Endodermal cell (in vitro differentiated cells): ENCODE results near the gene HYDIN. TPM values are rescaled to one million over a fixed set of nuclear protein-coding genes. Genes with fewer than 3 reads are reported as not detected.

Source experiments
- DNase-seq: peaks from one replicate; pipeline ENCODE4 v3.0.0-alpha.2; 2017
- H3K27ac ChIP-seq: 2 replicates; pipeline ENCODE4 v1.5.1; 2013; ENCODE audit warnings: mild to moderate bottlenecking, low read depth, low read length, moderate library complexity
- H3K27me3 ChIP-seq: 2 replicates; pipeline ENCODE4 v1.6.1; 2013; ENCODE audit warnings: mild to moderate bottlenecking, low read length, moderate library complexity; ENCODE audit not compliant: insufficient read depth, control insufficient read depth, poor library complexity, severe bottlenecking
- H3K36me3 ChIP-seq: 2 replicates; pipeline ENCODE4 v1.7.0; 2013; ENCODE audit warnings: mild to moderate bottlenecking, low read length, moderate library complexity; ENCODE audit not compliant: control insufficient read depth, insufficient read depth
- H3K4me1 ChIP-seq: one replicate; pipeline ENCODE4 v1.7.0; 2013; ENCODE audit warnings: low read length; ENCODE audit not compliant: control insufficient read depth, insufficient read depth
- H3K4me3 ChIP-seq: 2 replicates; pipeline ENCODE4 v1.5.1; 2013; ENCODE audit warnings: mild to moderate bottlenecking, low read length, moderate library complexity
- H3K9ac ChIP-seq: 2 replicates; pipeline ENCODE4 v1.6.1; 2013; ENCODE audit warnings: mild to moderate bottlenecking, low read length, moderate library complexity; ENCODE audit not compliant: poor library complexity, severe bottlenecking; ENCODE audit errors: extremely low read depth
- H3K9me3 ChIP-seq: 2 replicates; pipeline ENCODE4 v1.6.1; 2013; ENCODE audit warnings: mild to moderate bottlenecking, low read length, moderate library complexity; ENCODE audit not compliant: control insufficient read depth
- H3K27ac Mint-ChIP-seq: 2 replicates; pipeline ENCODE4 v1.8.0; 2020; ENCODE audit warnings: mixed read lengths
- H3K27me3 Mint-ChIP-seq: 2 replicates; pipeline ENCODE4 v1.8.0; 2021; ENCODE audit warnings: mild to moderate bottlenecking, mixed read lengths; ENCODE audit not compliant: insufficient read depth
- H3K36me3 Mint-ChIP-seq: 2 replicates; pipeline ENCODE4 v1.8.0; 2020; ENCODE audit warnings: low read depth, mixed read lengths
- H3K4me1 Mint-ChIP-seq: 2 replicates; pipeline ENCODE4 v1.8.0; 2020; ENCODE audit warnings: mixed read lengths
- H3K4me3 Mint-ChIP-seq: 2 replicates; pipeline ENCODE4 v1.8.0; 2020; ENCODE audit warnings: mild to moderate bottlenecking, moderate library complexity, mixed read lengths
- H3K9me3 Mint-ChIP-seq: 2 replicates; pipeline ENCODE4 v1.8.0; 2020; ENCODE audit warnings: mild to moderate bottlenecking, mixed read lengths
- WGBS, 2 experiments: methylation state at CpG; one replicate each; pipeline versions ENCODE4 v1.1.5 to v1.1.7; 2013; ENCODE audit warnings: missing lambda C conversion rate in 2 of 2, mixed read lengths in 1 of 2; ENCODE audit not compliant: insufficient coverage in 1 of 2, insufficient read length in 1 of 2; 5-methylcytosine and 5-hydroxymethylcytosine counted together
- total RNA-seq, 2 donors: library from RNA; stranded (reverse); fragmentation: NEBNext Ultra II Directional in 1 of 2; extraction: Animal tissue kit (Norgen Biotek cat#: 25700) in 1 of 2; gene quantifications; 2 replicates in 1 of 2; 3 replicates in 1 of 2; pipeline ENCODE4 v1.2.1, GENCODE V29; 2021
- TF ChIP-seq, protein P1 (sequence below): fragments of 200-600 bp; sonication (generic); conservative IDR thresholded peaks from 2 replicates; pipeline ENCODE4 v1.5.0; 2021; ENCODE audit warnings: antibody characterized with exemption, mild to moderate bottlenecking

HYDIN gene
- total RNA-seq, 2 donors from 2014 or later, result 6.4 to 7.7 TPM

DNA sequence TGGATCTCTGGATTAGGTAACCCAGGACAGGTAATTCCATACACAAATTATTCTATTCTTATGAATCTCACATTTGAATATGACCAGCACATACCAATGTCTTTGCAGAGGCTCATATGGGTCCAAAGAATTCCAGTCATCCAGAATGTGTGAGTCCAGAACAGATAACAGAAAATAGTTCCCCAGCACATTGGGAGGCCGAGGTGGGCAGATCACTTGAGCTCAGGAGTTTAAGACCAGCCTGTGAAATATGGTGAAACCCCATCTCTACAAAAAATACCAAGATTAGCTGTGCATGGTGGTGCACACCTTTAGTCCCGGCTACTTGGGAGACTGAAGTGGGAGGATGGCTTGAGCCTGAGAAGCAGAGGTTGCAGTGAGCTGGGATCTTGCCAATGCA is 26.9 kb downstream of the HYDIN start:
- peaks cover 10% of the 10 kb centered on the region for H3K9me3 ChIP-seq
- H3K36me3 Mint-ChIP-seq, result no peaks in the 10 kb centered on the region
- H3K9me3 Mint-ChIP-seq, result peaks cover 28% of the 10 kb centered on the region
- WGBS, 2 experiments, result 89 to 100% methylated on average over 1 to 2 of the region's 2 CpGs
- peaks cover 11% of the 10 kb centered on the region for H3K4me1 Mint-ChIP-seq
- no peak overlapping the region for H3K27ac ChIP-seq
- H3K4me3 ChIP-seq, result no peak overlapping the region
- H3K4me1 ChIP-seq, result peaks cover 2% of the 10 kb centered on the region
- TF ChIP-seq, protein P1, sequence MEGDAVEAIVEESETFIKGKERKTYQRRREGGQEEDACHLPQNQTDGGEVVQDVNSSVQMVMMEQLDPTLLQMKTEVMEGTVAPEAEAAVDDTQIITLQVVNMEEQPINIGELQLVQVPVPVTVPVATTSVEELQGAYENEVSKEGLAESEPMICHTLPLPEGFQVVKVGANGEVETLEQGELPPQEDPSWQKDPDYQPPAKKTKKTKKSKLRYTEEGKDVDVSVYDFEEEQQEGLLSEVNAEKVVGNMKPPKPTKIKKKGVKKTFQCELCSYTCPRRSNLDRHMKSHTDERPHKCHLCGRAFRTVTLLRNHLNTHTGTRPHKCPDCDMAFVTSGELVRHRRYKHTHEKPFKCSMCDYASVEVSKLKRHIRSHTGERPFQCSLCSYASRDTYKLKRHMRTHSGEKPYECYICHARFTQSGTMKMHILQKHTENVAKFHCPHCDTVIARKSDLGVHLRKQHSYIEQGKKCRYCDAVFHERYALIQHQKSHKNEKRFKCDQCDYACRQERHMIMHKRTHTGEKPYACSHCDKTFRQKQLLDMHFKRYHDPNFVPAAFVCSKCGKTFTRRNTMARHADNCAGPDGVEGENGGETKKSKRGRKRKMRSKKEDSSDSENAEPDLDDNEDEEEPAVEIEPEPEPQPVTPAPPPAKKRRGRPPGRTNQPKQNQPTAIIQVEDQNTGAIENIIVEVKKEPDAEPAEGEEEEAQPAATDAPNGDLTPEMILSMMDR, result no peak
- no peak overlapping the region for H3K9ac ChIP-seq
- H3K4me3 Mint-ChIP-seq, result no peak overlapping the region
- no peaks in the 10 kb centered on the region for H3K27me3 ChIP-seq
- peaks cover 13% of the 10 kb centered on the region for H3K27me3 Mint-ChIP-seq
- no peak for DNase-seq
- no peaks in the 10 kb centered on the region for H3K36me3 ChIP-seq
- no peak overlapping the region for H3K27ac Mint-ChIP-seq

DNA sequence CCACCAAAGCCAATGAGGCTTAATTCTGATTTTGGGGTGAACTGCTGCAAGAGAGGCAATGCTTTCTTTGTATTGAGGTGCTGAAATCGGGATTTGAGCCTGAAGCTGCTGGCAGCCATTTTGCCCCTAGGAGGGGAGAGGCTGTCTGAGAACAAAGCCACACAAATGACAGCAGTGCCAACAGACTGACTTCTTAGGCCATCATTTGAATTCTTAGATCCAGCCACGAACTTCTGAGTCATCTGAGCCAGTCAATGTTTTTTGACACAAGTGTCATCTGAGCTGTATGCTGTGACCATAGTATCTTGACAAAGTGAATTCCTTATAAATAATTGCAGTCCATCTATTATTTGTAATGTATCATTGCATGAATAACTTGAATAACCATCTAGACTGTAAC is 29.0 kb downstream of the HYDIN start:
- DNase-seq, result no peak
- H3K27me3 Mint-ChIP-seq, result peaks cover 6% of the 10 kb centered on the region
- TF ChIP-seq, protein P1, result no peak
- H3K9me3 Mint-ChIP-seq, result peaks cover 15% of the 10 kb centered on the region
- no peak overlapping the region for H3K9ac ChIP-seq
- no peak overlapping the region for H3K27ac ChIP-seq
- WGBS, 2 experiments, result 62 to 63% methylated on average over 1 to 2 of the region's 2 CpGs
- no peaks in the 10 kb centered on the region for H3K36me3 Mint-ChIP-seq
- H3K27ac Mint-ChIP-seq, result no peak overlapping the region
- H3K27me3 ChIP-seq, result no peaks in the 10 kb centered on the region
- H3K4me1 ChIP-seq, result peaks cover 2% of the 10 kb centered on the region
- no peak overlapping the region for H3K4me3 Mint-ChIP-seq
- H3K9me3 ChIP-seq, result peaks cover 10% of the 10 kb centered on the region
- peaks cover 11% of the 10 kb centered on the region for H3K4me1 Mint-ChIP-seq
- H3K4me3 ChIP-seq, result no peak overlapping the region
- H3K36me3 ChIP-seq, result no peaks in the 10 kb centered on the region

DNA sequence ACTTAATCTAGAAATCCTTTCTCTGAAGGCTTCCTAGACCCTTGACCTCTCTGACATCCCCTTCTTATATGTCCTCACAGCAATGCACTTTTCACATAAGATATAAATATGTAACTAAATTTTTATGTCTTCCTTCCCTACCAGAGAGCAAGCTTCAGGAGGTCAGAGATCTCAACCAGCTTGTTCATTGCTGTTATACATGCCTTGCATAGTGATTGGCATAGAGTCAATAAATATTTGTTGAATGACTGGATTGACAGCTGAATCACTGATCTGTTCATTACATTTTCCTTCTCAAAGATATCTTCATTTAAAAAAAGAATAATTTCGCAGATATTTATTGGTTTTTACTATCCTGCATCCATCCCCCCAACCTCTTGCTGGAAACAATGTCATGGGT is 29.5 kb downstream of the HYDIN start:
- no peaks in the 10 kb centered on the region for H3K36me3 Mint-ChIP-seq
- DNase-seq, result no peak
- Histone ChIP-seq H3K27me3 (no peaks in the 10 kb centered on the region), H3K9me3 (peaks cover 10% of the 10 kb centered on the region), H3K9ac (no peak overlapping the region), H3K4me3 (no peak overlapping the region), H3K36me3 (no peaks in the 10 kb centered on the region), H3K27ac (no peak overlapping the region), H3K4me1 (peaks cover 2% of the 10 kb centered on the region)
- H3K4me1 Mint-ChIP-seq, result peaks cover 14% of the 10 kb centered on the region
- H3K27me3 Mint-ChIP-seq, result peaks cover 4% of the 10 kb centered on the region
- no peak overlapping the region for H3K27ac Mint-ChIP-seq
- no peak overlapping the region for H3K4me3 Mint-ChIP-seq
- TF ChIP-seq, protein P1, result no peak
- WGBS, 2 experiments, result 100% methylated on average over 1 of the region's 1 CpG; no CpG with 5 or more reads in 1 of the 2 experiments
- peaks cover 13% of the 10 kb centered on the region for H3K9me3 Mint-ChIP-seq
